AG09319 (cell line): ENCODE results near the gene SPART.
"Not testable (repeated sequence)": the region's sequence is repeated elsewhere in the genome, so short reads cannot be mapped to it uniquely, and the experiment has no call there.

Source experiments
- DNase-seq: peaks from one replicate; pipeline ENCODE4 v3.0.0-alpha.2; 2010; ENCODE audit warnings: low read depth; ENCODE audit errors: extremely low read depth
- CTCF ChIP-seq: IDR thresholded peaks from 2 replicates; pipeline ENCODE4 v1.5.1; 2011; ENCODE audit warnings: low read depth, mild to moderate bottlenecking, inconsistent platforms, low read length, moderate library complexity

The SPART gene

GRCh38 chr13:36302289-36302688, 43.9 kb downstream of the SPART start:
- TF ChIP-seq CTCF, result no peak
- no peak for DNase-seq

- DNase-seq, result not testable (repeated sequence)
Observed at GRCh38 chr13:36299469-36299868, 46.7 kb downstream of the SPART start.

GRCh38 chr13:36298535-36299068, 47.6 kb downstream of the SPART start:
- no peak for TF ChIP-seq CTCF
- no peak for DNase-seq

- TF ChIP-seq CTCF, result no peak
- DNase-seq, result no peak
Observed at GRCh38 chr13:36297366-36298338, 48.5 kb downstream of the SPART start, which contains the start of gene CCDC169. Gene CCDC169 (minus strand): TSS chr13:36297814. CDS start chr13:36297719, 95 bp downstream.

- no peak for TF ChIP-seq CTCF
- no peak for DNase-seq
Observed at GRCh38 chr13:36294096-36294495, 52.1 kb downstream of the SPART start.

- DNase-seq, result no peak
Observed at GRCh38 chr13:36293497-36293896, 52.7 kb downstream of the SPART start.

GRCh38 chr13:36288794-36289391, 57.3 kb downstream of the SPART start:
- no peak for DNase-seq
- TF ChIP-seq CTCF, result no peak

More at GRCh38 chr13:36293497-36293896, 52.7 kb downstream of the SPART start:
- TF ChIP-seq CTCF, result no peak
